ENCODE data around the gene ADAM22. TPM values are rescaled to one million over a fixed set of nuclear protein-coding genes. Genes with fewer than 3 reads are reported as not detected.

ADAM22 gene
- total and polyA plus RNA-seq, 10 of the 15 experiments (the other 5 are each of a cell fraction or from before 2014, with no cell fraction given), result 1.4 to 24.5 (median 7.6) TPM

DNA sequence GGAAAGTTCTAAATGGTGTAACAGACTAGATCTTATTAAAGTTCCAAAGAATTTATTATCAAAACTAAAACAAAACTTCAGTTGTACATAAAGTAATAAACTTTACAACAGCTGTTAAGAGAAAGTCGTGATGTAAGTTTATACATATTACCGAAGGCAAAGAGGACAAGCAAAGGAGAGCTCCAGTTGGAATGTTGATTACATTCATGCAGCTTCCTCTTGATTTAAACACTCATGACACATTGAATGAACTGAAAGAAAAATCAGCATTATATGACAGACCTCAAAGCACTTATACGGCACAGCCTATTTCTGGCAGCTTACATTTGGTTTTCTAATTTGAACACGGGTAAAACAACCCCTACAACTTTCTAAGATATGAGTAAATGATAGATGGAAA, 272.2 kb downstream of the ADAM22 start:
- SMC1A ChIA-PET (ENCODE audit: uncharacterized antibody, unreplicated experiment), result interaction anchor here (0.8 to 5.2 kb wide), 8 partner anchors 10 to 272 kb away, joined by 3 to 55 read pairs (median 4); partner anchors contain the start of gene ADAM22
- FAIRE-seq (no peak), ATAC-seq (no peak), DNase-seq (ENCODE audit: low read depth, low spot score) (no peak)
- no peak for TF ChIP-seq ZBED1 (IDR thresholded peaks at IDR 0.05; ENCODE audit: borderline replicate concordance)
- TF ChIP-seq MEF2B (IDR thresholded peaks at IDR 0.05; ENCODE audit: partially characterized antibody, poor library complexity, severe bottlenecking), result no peak
- TF ChIP-seq POU2F2 (IDR thresholded peaks at IDR 0.05; ENCODE audit: borderline replicate concordance, low read depth, low read length), result no peak
- no peak for TF ChIP-seq SREBF2 (IDR thresholded peaks at IDR 0.05; ENCODE audit: low read length)
- no peak for TF ChIP-seq SMC3 (IDR thresholded peaks at IDR 0.05; ENCODE audit: borderline replicate concordance, low read length)
- no peak for TF ChIP-seq SRF (IDR thresholded peaks at IDR 0.05; ENCODE audit: low read depth in 2 of 2, low read length in 2 of 2)
- TF ChIP-seq LARP7 (IDR thresholded peaks at IDR 0.05), result no peak
- TF ChIP-seq TAF1 (IDR thresholded peaks at IDR 0.05; ENCODE audit: borderline replicate concordance, low read depth, low read length), result no peak
- TF ChIP-seq, protein P1, sequence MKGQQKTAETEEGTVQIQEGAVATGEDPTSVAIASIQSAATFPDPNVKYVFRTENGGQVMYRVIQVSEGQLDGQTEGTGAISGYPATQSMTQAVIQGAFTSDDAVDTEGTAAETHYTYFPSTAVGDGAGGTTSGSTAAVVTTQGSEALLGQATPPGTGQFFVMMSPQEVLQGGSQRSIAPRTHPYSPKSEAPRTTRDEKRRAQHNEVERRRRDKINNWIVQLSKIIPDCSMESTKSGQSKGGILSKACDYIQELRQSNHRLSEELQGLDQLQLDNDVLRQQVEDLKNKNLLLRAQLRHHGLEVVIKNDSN (IDR thresholded peaks at IDR 0.05; ENCODE audit: borderline replicate concordance, extremely low read length, insufficient read depth, low read depth, low read length), result no peak
- TF ChIP-seq, protein P2, sequence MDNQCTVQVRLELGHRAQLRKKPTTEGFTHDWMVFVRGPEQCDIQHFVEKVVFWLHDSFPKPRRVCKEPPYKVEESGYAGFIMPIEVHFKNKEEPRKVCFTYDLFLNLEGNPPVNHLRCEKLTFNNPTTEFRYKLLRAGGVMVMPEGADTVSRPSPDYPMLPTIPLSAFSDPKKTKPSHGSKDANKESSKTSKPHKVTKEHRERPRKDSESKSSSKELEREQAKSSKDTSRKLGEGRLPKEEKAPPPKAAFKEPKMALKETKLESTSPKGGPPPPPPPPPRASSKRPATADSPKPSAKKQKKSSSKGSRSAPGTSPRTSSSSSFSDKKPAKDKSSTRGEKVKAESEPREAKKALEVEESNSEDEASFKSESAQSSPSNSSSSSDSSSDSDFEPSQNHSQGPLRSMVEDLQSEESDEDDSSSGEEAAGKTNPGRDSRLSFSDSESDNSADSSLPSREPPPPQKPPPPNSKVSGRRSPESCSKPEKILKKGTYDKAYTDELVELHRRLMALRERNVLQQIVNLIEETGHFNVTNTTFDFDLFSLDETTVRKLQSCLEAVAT (IDR thresholded peaks at IDR 0.05), result no peak
- TF ChIP-seq FOXM1 (IDR thresholded peaks at IDR 0.05; ENCODE audit: low read depth, low read length), result no peak
- no peak for TF ChIP-seq RELA (IDR thresholded peaks at IDR 0.05; ENCODE audit: borderline replicate concordance, partially characterized antibody)
- in situ Hi-C loops (cut with MboI), result no loop called here
- Histone ChIP-seq H3K4me2 (ENCODE audit: control insufficient read depth, insufficient read depth) (no peak overlapping the region), H3K27ac (ENCODE audit: control insufficient read depth, insufficient read depth) (no peak overlapping the region), H4K20me1 (ENCODE audit: control insufficient read depth, insufficient read depth) (no peaks in the 10 kb centered on the region), H3K36me3 (ENCODE audit: control insufficient read depth in 2 of 2, insufficient read depth in 2 of 2, low read length in 1 of 2) (peaks cover 3 to 39% of the 10 kb centered on the region in 2 experiments), H3K27me3 (replicated peaks in 1 of 2; ENCODE audit: control insufficient read depth in 2 of 2, insufficient read depth in 2 of 2, low read length in 1 of 2) (no peaks in the 10 kb centered on the region), H3K4me3 (no peak overlapping the region), H3K4me1 (ENCODE audit: control insufficient read depth, insufficient read depth, low read length) (peaks cover 3% of the 10 kb centered on the region; the same call in 1 of the 2 replicates), H3K9me3 (replicated peaks; ENCODE audit: control insufficient read depth, insufficient read depth, low read length) (no peaks in the 10 kb centered on the region; the same call in 2 of the 3 replicates), H3K79me2 (ENCODE audit: control insufficient read depth, insufficient read depth, low read length) (no peaks in the 10 kb centered on the region), H3K9ac (ENCODE audit: control insufficient read depth, insufficient read depth, low read length) (no peak overlapping the region), H2AFZ (ENCODE audit: control insufficient read depth, low read depth, low read length) (no peak overlapping the region)
- 75% methylated on average over 4 of the region's 4 CpGs for WGBS (ENCODE audit: insufficient coverage, insufficient replicate concordance, low lambda C conversion rate, missing lambda C conversion rate)
- intact Hi-C loops (cut with micrococcal nuclease; ENCODE audit: unreplicated experiment), result no loop called here
- BruUV-seq (replicated peaks), result no TSS peak
- POLR2A ChIA-PET, result interaction anchor here (2.7 kb wide), 1 partner anchor 11 kb away, joined by 19 read pairs; no protein-coding TSS in a partner anchor
- RAD21 ChIA-PET (ENCODE audit: unreplicated experiment), result interaction anchor here (0.7 to 1.5 kb wide), 2 partner anchors 10 to 11 kb away, joined by 3 to 5 read pairs; no protein-coding TSS in a partner anchor
- CTCF ChIA-PET, result interaction anchor here (1.1 to 2.3 kb wide), 4 partner anchors 8 to 20 kb away, joined by 3 to 14 read pairs (median 8); no protein-coding TSS in a partner anchor

Data from GM12878 (cell line).